Epithelial cell of esophagus (primary cell): ENCODE measurements around the gene MUC12.
A peak's percentile ranks its signal among the peaks of the same experiment; 100 is the strongest.
"Not testable (repeated sequence)": the region's sequence is repeated elsewhere in the genome, so short reads cannot be mapped to it uniquely, and the experiment has no call there.

Source experiments
- DNase-seq: peaks from one replicate; pipeline ENCODE4 v3.0.0; 2010; ENCODE audit warnings: low read depth
- H3K4me3 ChIP-seq: 2 replicates; pipeline ENCODE4 v1.5.1; 2011; ENCODE audit warnings: mild to moderate bottlenecking, low read length, control low read depth
- TF ChIP-seq, protein P1 (sequence below): IDR thresholded peaks from 2 replicates; pipeline ENCODE4 v1.5.1; 2011; ENCODE audit warnings: low read depth, mild to moderate bottlenecking, low read length, control low read depth, inconsistent platforms; ENCODE audit not compliant: insufficient read depth; ENCODE audit errors: missing control alignments

MUC12 gene

DNA sequence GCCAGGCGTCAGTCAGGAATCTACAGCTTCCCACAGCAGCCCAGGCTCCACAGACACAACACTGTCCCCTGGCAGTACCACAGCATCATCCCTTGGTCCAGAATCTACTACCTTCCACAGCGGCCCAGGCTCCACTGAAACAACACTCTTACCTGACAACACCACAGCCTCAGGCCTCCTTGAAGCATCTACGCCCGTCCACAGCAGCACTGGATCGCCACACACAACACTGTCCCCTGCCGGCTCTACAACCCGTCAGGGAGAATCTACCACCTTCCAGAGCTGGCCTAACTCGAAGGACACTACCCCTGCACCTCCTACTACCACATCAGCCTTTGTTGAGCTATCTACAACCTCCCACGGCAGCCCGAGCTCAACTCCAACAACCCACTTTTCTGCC is 30.7 kb downstream of the MUC12 start:
- not testable (repeated sequence) for DNase-seq, H3K4me3 ChIP-seq

DNA sequence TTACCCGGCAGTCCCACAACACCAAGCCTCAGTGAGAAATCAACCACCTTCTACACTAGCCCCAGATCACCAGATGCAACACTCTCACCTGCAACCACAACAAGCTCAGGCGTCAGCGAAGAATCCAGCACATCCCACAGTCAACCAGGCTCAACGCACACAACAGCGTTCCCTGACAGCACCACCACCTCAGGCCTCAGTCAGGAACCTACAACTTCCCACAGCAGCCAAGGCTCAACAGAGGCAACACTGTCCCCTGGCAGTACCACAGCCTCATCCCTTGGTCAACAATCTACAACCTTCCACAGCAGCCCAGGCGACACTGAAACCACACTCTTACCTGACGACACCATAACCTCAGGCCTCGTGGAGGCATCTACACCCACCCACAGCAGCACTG is 33.0 kb downstream of the MUC12 start:
- not testable (repeated sequence) for H3K4me3 ChIP-seq, DNase-seq

DNA sequence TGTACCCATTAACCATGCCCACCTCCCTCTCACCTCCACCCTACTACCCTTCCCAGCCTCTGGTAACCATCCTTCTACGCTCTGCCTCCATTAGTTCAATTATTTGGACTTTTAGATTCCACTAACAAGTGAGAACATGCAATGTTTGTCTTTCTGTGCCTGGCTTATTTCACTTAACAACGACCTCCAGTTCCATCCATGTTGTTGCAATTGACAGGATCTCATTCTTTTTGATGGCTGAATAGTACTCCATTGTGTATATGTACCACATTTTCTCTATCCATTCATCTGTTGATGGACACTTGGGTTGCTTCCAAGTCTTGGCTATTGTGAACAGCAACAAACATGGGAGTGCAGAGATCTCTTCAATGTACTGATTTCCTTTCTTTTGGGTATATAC is 38.0 kb downstream of the MUC12 start:
- DNase-seq, H3K4me3 ChIP-seq: not testable (repeated sequence)

DNA sequence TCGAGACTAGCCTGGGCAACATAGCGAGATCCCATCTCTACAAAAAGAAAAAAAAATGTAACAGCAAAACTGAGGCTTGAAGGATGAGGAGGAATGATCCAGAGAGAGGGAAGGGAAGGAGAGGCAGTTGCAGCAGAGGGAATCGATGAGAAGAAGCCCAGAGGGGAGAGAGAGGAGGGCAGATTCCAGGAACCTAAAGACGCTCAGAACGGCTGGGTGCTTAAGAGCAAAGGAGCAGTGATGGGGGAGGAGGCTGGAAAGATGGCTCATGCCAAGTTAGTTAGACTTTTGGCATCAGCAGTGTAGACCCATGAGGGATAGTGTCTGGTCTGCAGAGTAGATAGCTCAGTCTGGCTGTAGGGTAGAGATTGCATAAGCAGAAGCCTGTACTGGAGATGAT is 40.3 kb downstream of the MUC12 start:
- TF ChIP-seq, protein P1, sequence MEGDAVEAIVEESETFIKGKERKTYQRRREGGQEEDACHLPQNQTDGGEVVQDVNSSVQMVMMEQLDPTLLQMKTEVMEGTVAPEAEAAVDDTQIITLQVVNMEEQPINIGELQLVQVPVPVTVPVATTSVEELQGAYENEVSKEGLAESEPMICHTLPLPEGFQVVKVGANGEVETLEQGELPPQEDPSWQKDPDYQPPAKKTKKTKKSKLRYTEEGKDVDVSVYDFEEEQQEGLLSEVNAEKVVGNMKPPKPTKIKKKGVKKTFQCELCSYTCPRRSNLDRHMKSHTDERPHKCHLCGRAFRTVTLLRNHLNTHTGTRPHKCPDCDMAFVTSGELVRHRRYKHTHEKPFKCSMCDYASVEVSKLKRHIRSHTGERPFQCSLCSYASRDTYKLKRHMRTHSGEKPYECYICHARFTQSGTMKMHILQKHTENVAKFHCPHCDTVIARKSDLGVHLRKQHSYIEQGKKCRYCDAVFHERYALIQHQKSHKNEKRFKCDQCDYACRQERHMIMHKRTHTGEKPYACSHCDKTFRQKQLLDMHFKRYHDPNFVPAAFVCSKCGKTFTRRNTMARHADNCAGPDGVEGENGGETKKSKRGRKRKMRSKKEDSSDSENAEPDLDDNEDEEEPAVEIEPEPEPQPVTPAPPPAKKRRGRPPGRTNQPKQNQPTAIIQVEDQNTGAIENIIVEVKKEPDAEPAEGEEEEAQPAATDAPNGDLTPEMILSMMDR = no peak
- no peak for DNase-seq
- H3K4me3 ChIP-seq = no peak overlapping the region

DNA sequence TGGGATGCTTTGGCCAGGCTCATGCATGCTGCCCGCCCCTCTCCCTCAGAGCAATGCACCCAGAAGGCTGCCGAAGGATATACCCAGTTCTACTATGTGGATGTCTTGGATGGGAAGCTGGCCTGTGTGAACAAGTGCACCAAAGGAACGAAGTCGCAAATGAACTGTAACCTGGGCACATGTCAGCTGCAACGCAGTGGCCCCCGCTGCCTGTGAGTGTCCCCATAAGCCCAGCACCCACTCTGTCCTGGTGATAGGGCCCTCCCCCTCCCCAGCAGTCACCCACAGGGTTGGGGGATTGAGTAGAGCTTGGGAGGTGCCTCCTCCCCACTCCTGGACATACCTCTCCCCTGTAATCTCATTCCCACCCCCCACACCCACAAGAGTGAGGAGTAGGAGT is 43.6 kb downstream of the MUC12 start:
- no peak overlapping the region for H3K4me3 ChIP-seq
- DNase-seq = no peak
- TF ChIP-seq, protein P1 = no peak

DNA sequence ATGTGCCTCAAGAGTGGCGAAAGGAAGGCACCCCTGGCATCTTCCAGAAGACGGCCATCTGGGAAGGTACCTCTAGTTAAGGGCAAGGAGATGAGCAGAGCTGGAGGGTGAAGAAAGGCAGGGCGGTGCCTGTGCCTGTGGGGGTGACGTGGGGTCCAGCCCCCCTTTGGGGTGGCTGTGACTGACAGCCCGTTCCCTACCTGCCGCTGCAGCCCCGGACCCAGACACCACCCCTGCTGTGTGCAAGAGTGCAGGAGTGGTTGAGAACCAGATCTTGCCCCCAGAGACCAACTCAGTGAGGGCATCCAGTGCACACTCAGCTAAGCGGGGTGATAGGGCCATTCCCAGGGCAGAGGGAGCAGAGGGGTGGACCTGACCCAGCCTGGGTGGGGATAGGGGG is 46.3 kb downstream of the MUC12 start:
- no peak for DNase-seq
- TF ChIP-seq, protein P1 = no peak
- H3K4me3 ChIP-seq = no peak overlapping the region

DNA sequence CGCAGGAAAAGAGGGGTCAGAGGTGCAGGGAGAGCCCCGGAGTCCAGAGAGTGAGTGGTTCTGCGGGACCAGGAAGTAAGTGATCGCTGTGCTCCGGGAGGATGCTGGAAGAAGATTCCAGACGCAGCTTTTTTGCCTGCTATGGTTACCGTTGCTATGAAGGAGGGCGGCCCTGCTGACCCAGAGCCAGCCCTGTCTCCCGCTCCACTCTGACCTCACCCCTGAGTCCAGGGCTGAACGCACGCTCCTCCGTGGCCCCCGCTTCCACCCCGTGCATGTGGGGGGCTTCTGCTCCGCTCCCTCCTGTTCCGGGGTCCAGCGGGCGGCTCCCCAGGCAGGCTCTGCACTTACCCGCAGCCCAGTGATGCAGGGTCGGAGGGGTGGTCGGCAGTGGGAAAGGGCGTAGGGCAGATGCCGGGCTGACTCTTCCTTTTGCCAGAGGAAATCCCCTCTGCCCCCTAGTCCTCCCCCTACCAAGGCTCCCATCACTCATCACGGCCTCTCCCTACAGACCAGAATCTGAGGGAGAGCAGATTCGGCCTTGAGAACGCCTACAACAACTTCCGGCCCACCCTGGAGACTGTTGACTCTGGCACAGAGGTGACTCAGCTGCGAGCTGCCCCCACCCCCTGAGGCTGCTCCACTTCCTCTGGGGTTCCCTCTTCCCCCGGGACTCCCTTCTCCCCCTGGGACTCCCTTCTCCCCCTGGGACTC is 47.9 kb downstream of the MUC12 start:
- TF ChIP-seq, protein P1 = no peak
- H3K4me3 ChIP-seq = no peak overlapping the region
- peak; percentile 82 for DNase-seq

DNA sequence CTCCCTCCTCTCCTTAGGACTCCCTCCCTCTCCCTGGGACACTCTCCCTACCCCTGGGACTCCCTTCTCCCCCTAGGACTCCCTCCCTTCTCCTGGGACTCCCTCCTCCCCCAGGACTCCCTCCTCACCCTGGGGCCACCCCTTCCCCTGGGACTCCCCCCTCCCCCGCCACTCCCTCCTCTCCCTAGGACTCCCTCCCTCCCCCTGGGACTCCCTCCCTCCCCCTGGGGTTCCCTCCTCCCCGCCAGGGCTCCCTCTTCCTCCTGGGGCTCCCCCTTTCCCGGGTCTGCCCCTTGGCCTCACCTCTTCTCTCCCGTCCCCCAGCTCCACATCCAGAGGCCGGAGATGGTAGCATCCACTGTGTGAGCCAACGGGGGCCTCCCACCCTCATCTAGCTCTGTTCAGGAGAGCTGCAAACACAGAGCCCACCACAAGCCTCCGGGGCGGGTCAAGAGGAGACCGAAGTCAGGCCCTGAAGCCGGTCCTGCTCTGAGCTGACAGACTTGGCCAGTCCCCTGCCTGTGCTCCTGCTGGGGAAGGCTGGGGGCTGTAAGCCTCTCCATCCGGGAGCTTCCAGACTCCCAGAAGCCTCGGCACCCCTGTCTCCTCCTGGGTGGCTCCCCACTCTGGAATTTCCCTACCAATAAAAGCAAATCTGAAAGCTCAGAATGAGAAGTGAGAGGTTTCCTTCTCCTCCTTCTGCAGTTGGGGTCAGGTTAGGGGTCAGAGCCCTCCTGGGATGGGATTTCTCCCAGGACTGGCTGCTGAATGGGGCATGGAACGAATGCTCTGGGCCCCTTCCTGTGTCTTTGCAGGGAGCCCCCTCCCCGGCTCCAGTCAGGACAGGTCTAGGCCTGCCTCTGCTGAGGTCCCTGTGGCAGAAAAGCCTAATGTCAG is 49.2 kb downstream of the MUC12 start:
- TF ChIP-seq, protein P1 = no peak
- H3K4me3 ChIP-seq = no peak overlapping the region
- no peak for DNase-seq
